ENCODE results near the gene MAPK8IP1. TPM values are rescaled to one million over a fixed set of nuclear protein-coding genes. Genes with fewer than 3 reads are reported as not detected.
"Not testable (repeated sequence)": the region's sequence is repeated elsewhere in the genome, so short reads cannot be mapped to it uniquely, and the experiment has no call there.

Gene MAPK8IP1
- total RNA-seq, 2 experiments from 2014 or later = 0.85 to 0.86 TPM

GRCh38 chr11:45889555-45889954 is 4.1 kb downstream of the MAPK8IP1 start:
- Mint-ChIP-seq H3K27me3 (peaks cover 7% of the 10 kb centered on the region), H3K4me3 (no peak overlapping the region), H3K27ac (no peak overlapping the region), H3K36me3 (no peaks in the 10 kb centered on the region), H3K9me3 (no peaks in the 10 kb centered on the region), H3K4me1 (peaks cover 4% of the 10 kb centered on the region)
- ATAC-seq (ENCODE audit: low read depth) (no peak), DNase-seq (no peak)
- POLR2A ChIA-PET = no interaction called here

GRCh38 chr11:45889966-45890365 is 4.5 kb downstream of the MAPK8IP1 start:
- peaks cover 6% of the 10 kb centered on the region for H3K27me3 Mint-ChIP-seq
- H3K9me3 Mint-ChIP-seq = no peaks in the 10 kb centered on the region
- DNase-seq (no peak), ATAC-seq (ENCODE audit: low read depth) (no peak)
- no peak overlapping the region for H3K27ac Mint-ChIP-seq
- POLR2A ChIA-PET = no interaction called here
- no peak overlapping the region for H3K4me3 Mint-ChIP-seq
- H3K4me1 Mint-ChIP-seq = peaks cover 3% of the 10 kb centered on the region
- H3K36me3 Mint-ChIP-seq = no peaks in the 10 kb centered on the region

GRCh38 chr11:45890886-45891550 is 5.6 kb downstream of the MAPK8IP1 start:
- no peaks in the 10 kb centered on the region for H3K4me1 Mint-ChIP-seq
- H3K27me3 Mint-ChIP-seq = peaks cover 10% of the 10 kb centered on the region
- no peaks in the 10 kb centered on the region for H3K9me3 Mint-ChIP-seq
- no peak for DNase-seq
- no peak for ATAC-seq (ENCODE audit: low read depth)
- H3K4me3 Mint-ChIP-seq = no peak overlapping the region
- no peak overlapping the region for H3K27ac Mint-ChIP-seq
- no peaks in the 10 kb centered on the region for H3K36me3 Mint-ChIP-seq
- POLR2A ChIA-PET = no interaction called here

- Mint-ChIP-seq H3K4me3 (no peak overlapping the region), H3K4me1 (no peaks in the 10 kb centered on the region), H3K9me3 (no peaks in the 10 kb centered on the region), H3K27me3 (peaks cover 16% of the 10 kb centered on the region), H3K36me3 (no peaks in the 10 kb centered on the region), H3K27ac (no peak overlapping the region)
- POLR2A ChIA-PET = no interaction called here
- DNase-seq (no peak), ATAC-seq (ENCODE audit: low read depth) (no peak)
Observed at GRCh38 chr11:45892856-45893255, 7.4 kb downstream of the MAPK8IP1 start.

- H3K36me3 Mint-ChIP-seq = no peaks in the 10 kb centered on the region
- DNase-seq (no peak), ATAC-seq (ENCODE audit: low read depth) (no peak)
- no peak overlapping the region for H3K27ac Mint-ChIP-seq
- H3K4me1 Mint-ChIP-seq = no peaks in the 10 kb centered on the region
- H3K4me3 Mint-ChIP-seq = no peak overlapping the region
- H3K27me3 Mint-ChIP-seq = peaks cover 29% of the 10 kb centered on the region
- H3K9me3 Mint-ChIP-seq = no peaks in the 10 kb centered on the region
- POLR2A ChIA-PET = no interaction called here
Observed at GRCh38 chr11:45894555-45895247, 9.2 kb downstream of the MAPK8IP1 start.

GRCh38 chr11:45895553-45896259 is 10.3 kb downstream of the MAPK8IP1 start:
- Mint-ChIP-seq H3K36me3 (no peaks in the 10 kb centered on the region), H3K9me3 (no peaks in the 10 kb centered on the region), H3K4me3 (no peak overlapping the region), H3K27me3 (peaks cover 30% of the 10 kb centered on the region), H3K27ac (no peak overlapping the region), H3K4me1 (no peaks in the 10 kb centered on the region)
- DNase-seq = no peak
- no peak for ATAC-seq (ENCODE audit: low read depth)
- POLR2A ChIA-PET = no interaction called here

GRCh38 chr11:45896422-45896984 is 11.1 kb downstream of the MAPK8IP1 start:
- peaks cover 35% of the 10 kb centered on the region for H3K27me3 Mint-ChIP-seq
- H3K36me3 Mint-ChIP-seq = no peaks in the 10 kb centered on the region
- no peaks in the 10 kb centered on the region for H3K4me1 Mint-ChIP-seq
- DNase-seq (no peak), ATAC-seq (ENCODE audit: low read depth) (no peak)
- H3K4me3 Mint-ChIP-seq = no peak overlapping the region
- no peaks in the 10 kb centered on the region for H3K9me3 Mint-ChIP-seq
- POLR2A ChIA-PET = no interaction called here
- no peak overlapping the region for H3K27ac Mint-ChIP-seq

GRCh38 chr11:45897556-45897955 is 12.1 kb downstream of the MAPK8IP1 start:
- POLR2A ChIA-PET = interaction anchor here (2.1 kb wide), 1 partner anchor 20 kb away, joined by 9 read pairs; the partner anchor contains the start of gene PEX16
- H3K27ac Mint-ChIP-seq = no peak overlapping the region
- H3K9me3 Mint-ChIP-seq = no peaks in the 10 kb centered on the region
- no peak overlapping the region for H3K4me3 Mint-ChIP-seq
- H3K36me3 Mint-ChIP-seq = no peaks in the 10 kb centered on the region
- DNase-seq (no peak), ATAC-seq (ENCODE audit: low read depth) (no peak)
- H3K4me1 Mint-ChIP-seq = no peaks in the 10 kb centered on the region
- H3K27me3 Mint-ChIP-seq = peaks cover 35% of the 10 kb centered on the region

- POLR2A ChIA-PET = interaction anchor here (2.1 kb wide), 1 partner anchor 19 kb away, joined by 9 read pairs; the partner anchor contains the start of gene PEX16
- H3K27ac Mint-ChIP-seq = no peak overlapping the region
Observed at GRCh38 chr11:45899086-45899447, 13.6 kb downstream of the MAPK8IP1 start.

GRCh38 chr11:45899448-45900174 is 14.2 kb downstream of the MAPK8IP1 start:
- no peaks in the 10 kb centered on the region for H3K36me3 Mint-ChIP-seq
- peak overlapping the region; percentile 56 for H3K4me3 Mint-ChIP-seq
- H3K9me3 Mint-ChIP-seq = no peaks in the 10 kb centered on the region
- no peaks in the 10 kb centered on the region for H3K4me1 Mint-ChIP-seq
- POLR2A ChIA-PET = interaction anchor here (2.1 kb wide), 1 partner anchor 18 kb away, joined by 9 read pairs; the partner anchor contains the start of gene PEX16
- peaks cover 35% of the 10 kb centered on the region for H3K27me3 Mint-ChIP-seq
- no peak overlapping the region for H3K27ac Mint-ChIP-seq
- ATAC-seq (ENCODE audit: low read depth) = peak; percentile 75
- DNase-seq = peak; percentile 74

More at GRCh38 chr11:45899086-45899447, 13.6 kb downstream of the MAPK8IP1 start:
- Mint-ChIP-seq H3K4me1 (no peaks in the 10 kb centered on the region), H3K36me3 (no peaks in the 10 kb centered on the region), H3K4me3 (peak overlapping the region; percentile 56), H3K9me3 (no peaks in the 10 kb centered on the region), H3K27me3 (peaks cover 35% of the 10 kb centered on the region)
- DNase-seq (no peak), ATAC-seq (ENCODE audit: low read depth) (no peak)

GRCh38 chr11:45900175-45900800 is 14.8 kb downstream of the MAPK8IP1 start:
- H3K4me1 Mint-ChIP-seq; ATAC-seq (ENCODE audit: low read depth); H3K27ac Mint-ChIP-seq; H3K9me3 Mint-ChIP-seq; H3K36me3 Mint-ChIP-seq; DNase-seq: not testable (repeated sequence)
- peak overlapping the region; percentile 29 for H3K4me3 Mint-ChIP-seq
- peaks cover 33% of the 10 kb centered on the region for H3K27me3 Mint-ChIP-seq
- POLR2A ChIA-PET = interaction anchor here (1.5 kb wide), 1 partner anchor 16 kb away, joined by 7 read pairs; the partner anchor contains the start of gene PEX16

- DNase-seq (no peak), ATAC-seq (ENCODE audit: low read depth) (no peak)
- Mint-ChIP-seq H3K9me3 (no peaks in the 10 kb centered on the region), H3K27me3 (peaks cover 32% of the 10 kb centered on the region), H3K27ac (no peak overlapping the region), H3K4me1 (no peaks in the 10 kb centered on the region), H3K36me3 (no peaks in the 10 kb centered on the region), H3K4me3 (peak overlapping the region; percentile 29)
- POLR2A ChIA-PET = interaction anchor here (0.9 to 1.5 kb wide), 2 partner anchors 16 to 17 kb away, joined by 3 to 7 read pairs; partner anchors contain the start of gene PEX16
Observed at GRCh38 chr11:45900916-45901617, 15.6 kb downstream of the MAPK8IP1 start.
